Epithelial cell of esophagus (primary cell): Measurements from ENCODE around the gene SLC24A4.
A peak's percentile ranks its signal among the peaks of the same experiment; 100 is the strongest.
"Not testable (repeated sequence)": the region's sequence is repeated elsewhere in the genome, so short reads cannot be mapped to it uniquely, and the experiment has no call there.

ENCODE experiments used
- DNase-seq: peaks from one replicate; pipeline ENCODE4 v3.0.0; 2010; ENCODE audit warnings: low read depth
- H3K4me3 ChIP-seq: 2 replicates; pipeline ENCODE4 v1.5.1; 2011; ENCODE audit warnings: mild to moderate bottlenecking, low read length, control low read depth
- TF ChIP-seq, protein P1 (sequence below): IDR thresholded peaks from 2 replicates; pipeline ENCODE4 v1.5.1; 2011; ENCODE audit warnings: low read depth, mild to moderate bottlenecking, low read length, control low read depth, inconsistent platforms; ENCODE audit not compliant: insufficient read depth; ENCODE audit errors: missing control alignments

Gene SLC24A4

GRCh38 chr14:92531106-92531873 is 208.3 kb downstream of the SLC24A4 start:
- TF ChIP-seq, protein P1, sequence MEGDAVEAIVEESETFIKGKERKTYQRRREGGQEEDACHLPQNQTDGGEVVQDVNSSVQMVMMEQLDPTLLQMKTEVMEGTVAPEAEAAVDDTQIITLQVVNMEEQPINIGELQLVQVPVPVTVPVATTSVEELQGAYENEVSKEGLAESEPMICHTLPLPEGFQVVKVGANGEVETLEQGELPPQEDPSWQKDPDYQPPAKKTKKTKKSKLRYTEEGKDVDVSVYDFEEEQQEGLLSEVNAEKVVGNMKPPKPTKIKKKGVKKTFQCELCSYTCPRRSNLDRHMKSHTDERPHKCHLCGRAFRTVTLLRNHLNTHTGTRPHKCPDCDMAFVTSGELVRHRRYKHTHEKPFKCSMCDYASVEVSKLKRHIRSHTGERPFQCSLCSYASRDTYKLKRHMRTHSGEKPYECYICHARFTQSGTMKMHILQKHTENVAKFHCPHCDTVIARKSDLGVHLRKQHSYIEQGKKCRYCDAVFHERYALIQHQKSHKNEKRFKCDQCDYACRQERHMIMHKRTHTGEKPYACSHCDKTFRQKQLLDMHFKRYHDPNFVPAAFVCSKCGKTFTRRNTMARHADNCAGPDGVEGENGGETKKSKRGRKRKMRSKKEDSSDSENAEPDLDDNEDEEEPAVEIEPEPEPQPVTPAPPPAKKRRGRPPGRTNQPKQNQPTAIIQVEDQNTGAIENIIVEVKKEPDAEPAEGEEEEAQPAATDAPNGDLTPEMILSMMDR, result no peak
- DNase-seq, result no peak
- no peak overlapping the region for H3K4me3 ChIP-seq

DNA sequence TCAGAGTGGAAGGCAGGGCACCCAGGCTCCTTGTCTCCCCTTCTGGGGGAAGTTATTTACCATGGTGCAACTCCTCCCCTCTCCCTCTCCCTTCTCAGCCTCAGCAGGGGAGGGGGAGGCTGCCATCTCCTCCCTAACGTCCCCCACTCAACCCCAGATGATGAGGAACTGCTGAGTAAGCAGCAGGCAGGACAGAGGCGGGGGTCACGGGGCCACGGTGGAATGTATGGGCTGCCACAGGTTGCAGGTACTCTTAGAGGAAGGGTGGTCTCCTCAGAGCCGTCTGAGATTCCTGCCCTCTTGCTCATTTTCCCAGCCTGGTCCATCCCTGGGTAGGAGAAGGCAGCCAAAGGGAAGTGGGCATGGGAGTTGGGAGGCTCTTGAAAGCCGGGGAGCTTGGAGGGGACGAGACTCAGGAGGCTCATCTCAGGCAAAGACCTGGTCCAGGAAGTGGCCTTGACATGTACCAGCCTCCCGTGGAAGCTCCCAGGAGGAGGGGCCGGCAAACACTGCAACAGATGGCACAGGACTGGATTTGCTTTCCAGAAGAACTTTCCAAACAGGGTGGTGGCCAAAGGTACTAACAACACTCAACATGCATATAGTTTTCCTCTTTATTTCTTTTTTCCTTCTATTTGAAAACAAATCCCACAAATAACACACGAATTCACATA is 209.7 kb downstream of the SLC24A4 start:
- no peak overlapping the region for H3K4me3 ChIP-seq
- TF ChIP-seq, protein P1, result no peak
- DNase-seq, result no peak

DNA sequence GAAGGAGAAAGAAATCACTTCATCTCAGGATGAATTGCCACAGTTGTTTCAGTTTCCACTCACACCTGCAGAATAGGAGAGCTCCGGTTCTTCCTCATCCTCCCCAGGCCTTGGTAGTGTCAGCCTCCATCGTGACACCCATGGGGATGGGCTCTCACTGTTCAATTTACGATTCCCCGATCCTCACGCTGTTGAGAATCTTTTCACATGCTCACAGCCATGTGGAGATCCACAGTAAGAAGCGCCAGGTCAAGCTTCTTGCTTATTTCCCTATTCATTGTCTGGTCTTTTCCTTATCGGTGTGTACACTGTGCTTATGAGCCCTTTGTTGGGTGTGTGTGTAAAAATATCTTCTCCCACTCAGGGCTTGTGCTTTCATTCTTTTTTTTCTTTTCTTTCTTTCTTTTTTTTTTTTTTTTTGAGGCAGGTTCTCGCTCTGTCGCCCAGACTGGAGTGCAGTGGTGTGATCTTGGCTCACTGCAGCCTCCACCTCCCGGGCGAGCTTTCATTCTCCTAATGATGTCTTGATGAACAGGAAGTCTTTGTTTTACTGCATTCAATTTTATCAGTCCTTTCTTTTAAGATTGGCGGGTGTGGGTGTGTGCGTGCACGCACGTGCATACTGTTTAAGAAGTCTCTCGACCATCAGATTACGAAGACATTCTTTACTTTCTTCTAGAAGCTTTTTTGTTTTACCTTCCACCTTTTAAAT is 212.1 kb downstream of the SLC24A4 start:
- TF ChIP-seq, protein P1, result no peak
- H3K4me3 ChIP-seq, result no peak overlapping the region
- DNase-seq, result no peak

DNA sequence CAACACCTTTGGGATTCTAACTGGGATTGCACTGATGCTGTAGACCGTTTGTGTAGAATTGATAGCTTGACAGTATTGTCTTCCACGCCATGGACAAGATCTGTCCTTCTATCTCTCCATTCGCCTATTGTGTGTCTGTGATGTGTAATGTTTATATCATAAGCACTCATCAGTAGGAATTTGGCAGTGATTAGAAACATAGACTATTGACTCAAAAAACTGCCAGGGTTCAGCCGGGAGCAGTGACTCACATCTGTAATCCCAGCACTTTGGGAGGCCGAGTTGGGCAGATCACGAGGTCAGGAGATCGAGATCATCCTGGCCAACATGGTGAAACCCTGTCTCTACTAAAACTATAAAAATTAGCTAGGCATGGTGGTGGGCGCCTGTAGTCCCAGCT is 213.3 kb downstream of the SLC24A4 start:
- peak; percentile 59 for DNase-seq

DNA sequence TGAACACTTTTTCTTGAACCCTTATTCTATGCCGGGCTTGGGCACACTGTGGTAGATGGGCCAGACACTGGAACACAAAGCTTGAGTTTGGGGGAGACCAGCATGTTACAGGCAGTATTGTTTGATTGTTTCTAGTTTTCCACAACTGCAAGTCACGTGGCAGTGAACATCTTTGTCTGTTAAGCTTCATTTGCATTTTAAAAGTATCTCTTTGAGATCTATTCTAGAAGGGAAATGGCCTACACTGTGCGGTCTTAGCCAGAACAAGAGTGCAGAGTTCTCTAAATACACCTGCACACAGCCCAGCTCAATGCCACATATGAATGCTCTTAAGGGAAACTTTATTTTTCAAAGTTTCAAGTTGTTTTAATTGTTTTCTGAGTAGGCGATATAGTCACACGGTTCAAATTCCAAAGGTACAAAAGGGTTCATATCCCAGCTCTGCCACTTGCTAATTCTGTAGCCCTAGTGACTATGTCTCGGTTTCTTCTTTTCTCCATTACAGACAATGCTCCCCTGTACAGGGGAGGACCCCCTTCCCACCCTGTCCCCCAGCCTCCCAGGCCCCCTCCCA is 215.5 kb downstream of the SLC24A4 start:
- DNase-seq, result no peak
- TF ChIP-seq, protein P1, result no peak

More for the DNA sequence above, 213.3 kb downstream of the SLC24A4 start:
- H3K4me3 ChIP-seq, result not testable (repeated sequence)

DNA sequence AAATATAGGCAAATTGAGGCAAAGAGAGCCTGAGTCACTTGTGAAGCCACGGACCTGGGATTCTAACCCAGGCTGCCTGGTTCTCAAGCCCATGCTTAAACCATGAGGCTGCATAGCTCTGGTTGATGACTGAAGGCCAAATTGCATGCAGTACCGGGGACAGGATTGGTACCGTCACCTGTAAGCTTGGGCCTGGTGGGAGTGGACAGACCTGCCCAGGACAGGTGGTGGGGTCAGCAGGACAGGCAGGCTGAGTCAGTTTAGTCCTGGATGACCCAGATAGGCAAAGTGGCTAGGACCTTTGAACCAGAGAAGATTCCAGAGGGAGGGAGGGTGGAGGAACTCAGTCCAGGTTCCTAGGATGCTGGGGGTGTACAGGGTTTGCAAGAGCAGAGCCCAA is 216.5 kb downstream of the SLC24A4 start:
- TF ChIP-seq, protein P1, result no peak
- H3K4me3 ChIP-seq, result no peak overlapping the region
- no peak for DNase-seq

More for the DNA sequence above, 215.5 kb downstream of the SLC24A4 start:
- no peak overlapping the region for H3K4me3 ChIP-seq

- no peak overlapping the region for H3K4me3 ChIP-seq
- no peak for DNase-seq
- TF ChIP-seq, protein P1, result no peak
These were observed 216.9 kb downstream of the SLC24A4 start for GRCh38 chr14:92539875-92540274.
